ENCODE measurements around the gene TBX21. TPM values are rescaled to one million over a fixed set of nuclear protein-coding genes. Genes with fewer than 3 reads are reported as not detected.

TBX21 gene
- total and polyA plus RNA-seq, 9 of the 15 experiments (the other 6 are each of a cell fraction or from before 2014, with no cell fraction given) = 0.07 TPM; not detected in 8

DNA sequence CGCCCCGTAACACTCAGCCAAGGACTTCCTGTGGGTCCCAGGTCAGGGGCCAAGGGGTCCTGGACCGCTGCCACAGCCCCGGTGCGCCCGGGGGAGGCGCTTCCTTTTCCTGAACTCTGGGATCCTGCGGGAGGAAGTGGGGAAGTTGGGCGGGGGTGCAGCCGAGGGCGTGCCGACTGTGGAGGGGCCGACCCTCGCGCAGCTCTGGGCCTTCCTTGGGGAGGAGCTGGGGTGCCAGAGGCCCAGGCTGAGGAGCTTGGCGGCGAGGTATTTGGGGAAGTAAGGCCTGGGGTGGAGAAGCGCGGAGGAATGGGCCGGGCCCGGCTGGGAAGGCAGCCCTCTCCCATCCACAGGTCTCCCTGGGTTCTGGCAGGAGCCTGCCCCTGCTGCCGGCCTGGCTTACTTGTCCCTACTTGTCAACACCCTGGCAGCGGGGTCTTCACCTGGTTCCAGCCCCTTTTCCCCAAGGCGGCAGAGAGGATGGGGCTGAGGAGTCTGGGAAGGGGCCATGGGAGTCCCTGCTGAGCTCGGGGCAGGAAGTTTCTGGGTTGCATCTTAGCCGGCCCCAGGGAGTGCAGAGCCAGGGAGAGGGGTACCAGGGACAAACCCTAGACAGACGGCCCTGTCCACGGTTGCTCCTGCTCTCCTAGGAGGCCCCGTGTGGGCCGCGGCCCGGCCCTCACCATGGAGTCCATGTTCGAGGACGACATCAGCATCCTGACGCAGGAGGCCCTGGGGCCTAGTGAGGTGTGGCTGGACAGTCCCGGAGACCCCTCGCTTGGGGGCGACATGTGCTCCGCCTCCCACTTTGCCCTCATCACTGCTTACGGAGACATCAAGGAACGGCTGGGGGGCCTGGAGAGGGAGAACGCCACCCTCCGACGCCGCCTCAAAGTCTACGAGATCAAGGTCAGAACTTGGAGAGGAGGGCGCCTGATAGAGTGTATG is 37.3 kb upstream of the TBX21 start:
- in situ Hi-C loops (cut with MboI) (no loop called here), intact Hi-C loops (cut with micrococcal nuclease) (loop anchor here (5.0 kb wide), 1 partner anchor 107 kb away; no protein-coding TSS in a partner anchor)
- H3K9me1 ChIP-seq (ENCODE audit: control insufficient read depth, insufficient read depth, low read length) = no peaks in the 10 kb centered on the region
- peak overlapping the region; percentile 77 for H3K4me3 ChIP-seq
- H3K4me1 ChIP-seq (replicated peaks in 1 of 2; ENCODE audit: control insufficient read depth in 2 of 2, insufficient read depth in 2 of 2, low read length in 2 of 2) = peaks cover 12 to 45% of the 10 kb centered on the region in 2 experiments; a peak in 4 of 5 replicates
- DNase-seq (ENCODE audit: extremely low read depth in 1 of 4, low spot score in 3 of 4) (peak; percentile 40 to 74 (median 58)), FAIRE-seq (no peak), ATAC-seq (0 out of 3 replicates have a peak, but pooled peaks have one; percentile 6)
- H3K79me2 ChIP-seq (ENCODE audit: control insufficient read depth, insufficient read depth, low read length) = peaks cover 5% of the 10 kb centered on the region; the same call in 2 of the 3 replicates
- H3K27me3 ChIP-seq (ENCODE audit: control insufficient read depth in 2 of 2, insufficient read depth in 2 of 2, low read length in 2 of 2) = no peaks in the 10 kb centered on the region
- BruUV-seq (replicated peaks) = no TSS peak
- no peaks in the 10 kb centered on the region for H4K20me1 ChIP-seq (replicated peaks; ENCODE audit: control insufficient read depth, insufficient read depth, low read length)
- H3K9me3 ChIP-seq (replicated peaks; ENCODE audit: control insufficient read depth, insufficient read depth, low read depth, low read length) = no peaks in the 10 kb centered on the region
- CTCF ChIA-PET (ENCODE audit: low intra/inter-chr PET ratio) = no interaction called here
- peak overlapping the region; percentile 77 for H2AFZ ChIP-seq (ENCODE audit: low read depth, low read length)
- H3K27ac ChIP-seq (ENCODE audit: extremely low read depth, low read depth, low read length) = peak overlapping the region; percentile 53; the same call in 2 of the 3 replicates
- peaks cover 9% of the 10 kb centered on the region; the same call in 1 of the 3 replicates for H3K36me3 ChIP-seq (ENCODE audit: control insufficient read depth, insufficient read depth, low read length)
- peak overlapping the region; percentile 59 for H3K4me2 ChIP-seq (ENCODE audit: insufficient read depth, low read length)
- POLR2A ChIA-PET = interaction anchor here (0.6 to 1.0 kb wide), 3 partner anchors 12 to 45 kb away, joined by 3 read pairs; no protein-coding TSS in a partner anchor
- peak overlapping the region; percentile 54 to 89 for H3K9ac ChIP-seq (ENCODE audit: insufficient read depth in 1 of 2, low read depth in 2 of 2, low read length in 2 of 2)
- 59% methylated on average over 39 of the region's 47 CpGs for whole genome bisulfite sequencing (ENCODE audit: insufficient coverage, low coverage, missing lambda C conversion rate)
- TF ChIP-seq, protein P1, sequence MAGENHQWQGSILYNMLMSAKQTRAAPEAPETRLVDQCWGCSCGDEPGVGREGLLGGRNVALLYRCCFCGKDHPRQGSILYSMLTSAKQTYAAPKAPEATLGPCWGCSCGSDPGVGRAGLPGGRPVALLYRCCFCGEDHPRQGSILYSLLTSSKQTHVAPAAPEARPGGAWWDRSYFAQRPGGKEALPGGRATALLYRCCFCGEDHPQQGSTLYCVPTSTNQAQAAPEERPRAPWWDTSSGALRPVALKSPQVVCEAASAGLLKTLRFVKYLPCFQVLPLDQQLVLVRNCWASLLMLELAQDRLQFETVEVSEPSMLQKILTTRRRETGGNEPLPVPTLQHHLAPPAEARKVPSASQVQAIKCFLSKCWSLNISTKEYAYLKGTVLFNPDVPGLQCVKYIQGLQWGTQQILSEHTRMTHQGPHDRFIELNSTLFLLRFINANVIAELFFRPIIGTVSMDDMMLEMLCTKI (IDR thresholded peaks at IDR 0.05; ENCODE audit: partially characterized antibody) = no peak
- TF ChIP-seq ETV6 (IDR thresholded peaks at IDR 0.05; ENCODE audit: borderline replicate concordance in 1 of 2, low read depth in 2 of 2, low read length in 1 of 2) (peak in 1 of 2 experiments; percentile 60; a peak in 1 of 4 replicates), ETV6 (CRISPR knock-in tag; IDR thresholded peaks at IDR 0.05; ENCODE audit: borderline replicate concordance) (no peak), RBFOX2 (IDR thresholded peaks at IDR 0.05; ENCODE audit: low read depth, low read length) (peak; percentile 9; the same call in 1 of the 2 replicates), PHB (CRISPR knock-in tag; IDR thresholded peaks at IDR 0.05) (no peak), SAFB (IDR thresholded peaks at IDR 0.05; ENCODE audit: borderline replicate concordance, low read depth, low read length) (no peak), ZNF79 (CRISPR knock-in tag; IDR thresholded peaks at IDR 0.05; ENCODE audit: low read depth) (no peak), NFIC (IDR thresholded peaks at IDR 0.05) (peak; percentile 47; the same call in 1 of the 2 replicates), POLR2G (IDR thresholded peaks at IDR 0.05; ENCODE audit: low read depth, low read length) (0 out of 2 replicates have a peak, but pooled peaks have one; percentile 41), SPI1 (IDR thresholded peaks at IDR 0.05; ENCODE audit: borderline replicate concordance, low read depth, low read length) (peak; percentile 65; the same call in 1 of the 2 replicates), NRF1 (conservative IDR thresholded peaks at IDR 0.05 in 1 of 2, IDR thresholded peaks at IDR 0.05 in 1 of 2) (peak; percentile 47 to 52; a peak in 3 of 4 replicates), CXXC5 (CRISPR knock-in tag; IDR thresholded peaks at IDR 0.05) (0 out of 2 replicates have a peak, but pooled peaks have one; percentile 1), ZFX (CRISPR knock-in tag; IDR thresholded peaks at IDR 0.05) (peak; percentile 50), ZNF134 (CRISPR knock-in tag; conservative IDR thresholded peaks at IDR 0.05) (no peak), CEBPG (CRISPR knock-in tag; IDR thresholded peaks at IDR 0.05) (no peak), CEBPG (tag; conservative IDR thresholded peaks at IDR 0.05 in 1 of 2, IDR thresholded peaks at IDR 0.05 in 1 of 2) (no peak)
- TF ChIP-seq, protein P2, sequence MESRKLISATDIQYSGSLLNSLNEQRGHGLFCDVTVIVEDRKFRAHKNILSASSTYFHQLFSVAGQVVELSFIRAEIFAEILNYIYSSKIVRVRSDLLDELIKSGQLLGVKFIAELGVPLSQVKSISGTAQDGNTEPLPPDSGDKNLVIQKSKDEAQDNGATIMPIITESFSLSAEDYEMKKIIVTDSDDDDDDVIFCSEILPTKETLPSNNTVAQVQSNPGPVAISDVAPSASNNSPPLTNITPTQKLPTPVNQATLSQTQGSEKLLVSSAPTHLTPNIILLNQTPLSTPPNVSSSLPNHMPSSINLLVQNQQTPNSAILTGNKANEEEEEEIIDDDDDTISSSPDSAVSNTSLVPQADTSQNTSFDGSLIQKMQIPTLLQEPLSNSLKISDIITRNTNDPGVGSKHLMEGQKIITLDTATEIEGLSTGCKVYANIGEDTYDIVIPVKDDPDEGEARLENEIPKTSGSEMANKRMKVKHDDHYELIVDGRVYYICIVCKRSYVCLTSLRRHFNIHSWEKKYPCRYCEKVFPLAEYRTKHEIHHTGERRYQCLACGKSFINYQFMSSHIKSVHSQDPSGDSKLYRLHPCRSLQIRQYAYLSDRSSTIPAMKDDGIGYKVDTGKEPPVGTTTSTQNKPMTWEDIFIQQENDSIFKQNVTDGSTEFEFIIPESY (CRISPR knock-in tag; IDR thresholded peaks at IDR 0.05) = 0 out of 2 replicates have a peak, but pooled peaks have one; percentile 7

All from K562 (cell line).